NCI-H146 treated with DMSO at 0.1 percent for 48 hours (cell line): ENCODE data around the gene COPS3.
"Not testable (repeated sequence)": the region's sequence is repeated elsewhere in the genome, so short reads cannot be mapped to it uniquely, and the experiment has no call there.

ENCODE experiments used
- DNase-seq: peaks from one replicate; lab custom pipeline; 2025; ENCODE audit not compliant: unreplicated experiment; lab: John Stamatoyannopoulos, UW

The COPS3 gene

GRCh38 chr17:17303010-17303846 lies 22.2 kb upstream of the COPS3 start, which contains the start of gene NT5M:
Gene NT5M (plus strand): TSS chr17:17303373. CDS start chr17:17303551, 178 bp downstream.
- peak; percentile 51 for DNase-seq

GRCh38 chr17:17301659-17302058 lies 20.6 kb upstream of the COPS3 start:
- not testable (repeated sequence) for DNase-seq

DNA sequence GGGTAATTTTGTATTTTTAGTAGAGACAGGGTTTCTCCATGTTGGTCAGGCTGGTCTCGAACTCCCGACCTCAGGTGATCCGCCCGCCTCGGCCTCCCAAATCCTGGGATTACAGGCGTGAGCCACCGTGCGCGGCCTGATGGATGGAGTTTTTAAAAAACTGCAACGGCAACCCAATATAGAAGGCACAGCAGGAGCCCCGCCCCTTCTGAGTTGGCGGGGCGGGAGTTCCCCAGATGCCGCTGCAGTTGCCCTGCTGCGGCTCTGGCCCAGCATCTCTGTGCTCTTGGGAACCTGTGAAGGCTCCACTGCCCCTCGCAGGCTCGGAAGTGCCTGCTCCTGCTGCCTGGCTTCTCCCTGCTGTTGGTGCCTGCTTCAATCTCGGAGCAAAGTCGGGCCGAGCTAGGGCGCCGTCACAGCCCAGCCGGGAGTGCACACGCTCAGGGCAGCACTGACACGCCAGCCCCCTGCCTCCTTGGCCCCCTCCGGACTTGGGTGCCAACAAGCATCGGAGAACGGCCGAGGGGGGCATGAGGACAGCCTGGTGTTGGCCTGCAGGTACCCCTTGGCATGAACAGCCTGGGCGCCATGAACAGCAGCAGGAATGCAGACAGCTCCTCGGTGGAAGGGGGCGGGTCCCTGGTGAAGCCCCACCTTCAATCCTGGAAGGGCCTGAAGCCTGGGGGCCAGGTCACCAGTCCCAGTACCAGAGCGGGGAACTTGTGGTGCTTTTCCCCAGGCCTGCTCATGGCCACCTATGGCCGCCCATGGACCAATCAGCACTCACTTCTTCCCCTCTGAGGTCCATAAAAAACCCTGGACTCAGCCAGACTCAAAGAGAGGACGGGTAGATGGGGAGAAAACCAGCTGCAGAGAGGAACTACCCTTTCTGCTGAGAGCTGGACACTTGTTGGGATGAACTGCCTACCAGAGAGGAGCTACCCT lies 19.9 kb upstream of the COPS3 start:
- no peak for DNase-seq

GRCh38 chr17:17298108-17298507 lies 17.1 kb upstream of the COPS3 start:
- no peak for DNase-seq

DNA sequence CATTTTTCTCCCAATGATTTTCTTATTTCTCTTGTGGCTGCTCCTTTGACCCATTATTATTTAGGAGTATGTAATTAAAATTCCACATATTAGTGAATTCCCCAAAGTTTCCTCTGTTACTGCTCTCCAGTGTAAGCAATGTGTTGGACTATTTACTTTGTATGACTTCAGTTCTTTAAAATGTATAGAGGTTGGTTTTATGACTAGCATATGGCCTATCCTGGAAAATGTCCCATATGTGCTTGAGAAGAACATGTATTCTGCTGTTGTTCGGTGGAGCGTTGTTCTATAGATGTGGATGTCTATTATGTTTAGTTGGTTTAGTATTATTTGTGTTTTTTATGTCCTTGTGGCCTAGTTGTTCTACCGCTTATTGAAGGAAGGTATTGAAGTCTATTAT lies 16.2 kb upstream of the COPS3 start:
- DNase-seq, result no peak

- DNase-seq, result no peak
Measured at GRCh38 chr17:17295141-17295540, 14.1 kb upstream of the COPS3 start.

DNA sequence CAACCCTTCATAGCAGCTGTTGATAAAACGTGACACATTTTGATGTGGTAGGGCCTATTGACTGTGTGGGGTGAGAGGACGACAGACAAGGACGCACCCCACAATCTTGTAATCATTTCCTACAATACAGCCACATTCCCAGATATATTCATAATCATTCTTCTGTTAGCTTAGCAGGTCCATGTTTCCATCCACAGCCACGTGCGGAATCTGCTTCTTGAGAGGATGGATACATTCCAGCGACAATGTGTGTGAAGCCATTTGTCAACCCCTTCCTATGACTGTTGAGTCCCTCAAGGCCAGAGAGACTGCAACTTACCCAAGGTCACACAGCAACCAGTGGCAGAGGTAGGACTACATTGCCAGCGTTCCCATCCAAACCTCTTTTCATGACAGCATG lies 8.7 kb upstream of the COPS3 start:
- DNase-seq, result no peak

GRCh38 chr17:17289086-17289485 lies 8.0 kb upstream of the COPS3 start:
- DNase-seq, result no peak

- no peak for DNase-seq
Measured at GRCh38 chr17:17285951-17286350, 4.9 kb upstream of the COPS3 start.

GRCh38 chr17:17279316-17279715 lies 1.7 kb downstream of the COPS3 start:
- no peak for DNase-seq

DNA sequence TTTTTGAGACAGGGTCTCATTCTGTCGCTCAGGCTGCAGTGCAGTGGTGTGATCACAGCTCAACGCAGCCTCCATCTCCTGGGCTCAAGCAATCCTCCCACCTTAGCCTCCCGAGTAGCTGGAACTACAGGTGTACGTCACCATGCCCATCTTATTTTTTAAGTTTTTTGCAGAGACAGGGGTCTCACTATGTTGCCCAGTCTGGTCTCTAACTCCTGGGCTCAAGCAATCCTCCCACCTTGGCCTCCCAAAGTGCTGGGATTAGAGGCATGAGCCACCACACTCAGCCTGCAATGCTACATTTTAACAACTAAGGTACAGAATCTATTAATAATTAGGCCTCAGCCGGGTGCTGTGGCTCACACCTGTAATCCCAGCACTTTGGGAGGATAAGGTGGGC lies 3.6 kb downstream of the COPS3 start:
- DNase-seq, result not testable (repeated sequence)

GRCh38 chr17:17275971-17276370 lies 5.1 kb downstream of the COPS3 start:
- DNase-seq, result no peak

- no peak for DNase-seq
Measured at GRCh38 chr17:17269926-17270773, 10.9 kb downstream of the COPS3 start.

DNA sequence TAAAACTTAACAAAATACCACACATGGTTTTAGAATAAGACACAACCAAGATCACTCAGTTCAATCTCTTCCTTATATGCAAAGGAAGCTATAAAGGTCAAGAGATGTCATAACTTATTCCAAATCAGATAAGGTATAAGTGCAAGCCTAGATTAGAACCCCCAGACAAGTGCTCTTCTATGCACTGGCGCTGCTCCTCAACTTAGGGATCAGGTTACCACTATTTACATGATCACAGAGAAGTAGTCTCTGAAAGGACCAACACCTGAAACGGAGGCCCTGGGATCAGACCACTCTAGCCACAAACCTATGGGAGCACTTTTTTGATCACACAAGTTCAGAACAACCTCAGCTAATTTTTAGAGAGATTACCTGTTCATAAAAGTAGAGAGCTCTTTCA lies 16.6 kb downstream of the COPS3 start:
- no peak for DNase-seq

DNA sequence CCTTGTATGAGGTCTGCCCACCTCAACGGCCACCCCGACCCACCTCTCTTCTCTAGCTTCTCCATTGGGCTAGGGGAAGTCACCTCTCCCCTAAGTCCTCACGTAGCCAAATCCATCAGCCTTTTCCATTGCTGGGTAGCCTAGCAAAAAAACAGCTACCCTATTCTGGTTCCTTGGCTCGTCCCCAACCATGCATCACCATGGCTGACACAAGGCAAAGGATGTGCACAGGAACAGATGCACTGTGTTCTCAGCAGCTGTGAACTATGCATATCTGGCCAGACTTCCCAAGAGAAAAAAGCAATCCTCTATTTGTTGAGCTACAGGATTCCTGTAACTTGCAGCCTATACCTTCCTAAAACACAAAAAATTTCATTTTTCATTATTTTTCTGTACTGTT lies 22.0 kb downstream of the COPS3 start:
- no peak for DNase-seq

DNA sequence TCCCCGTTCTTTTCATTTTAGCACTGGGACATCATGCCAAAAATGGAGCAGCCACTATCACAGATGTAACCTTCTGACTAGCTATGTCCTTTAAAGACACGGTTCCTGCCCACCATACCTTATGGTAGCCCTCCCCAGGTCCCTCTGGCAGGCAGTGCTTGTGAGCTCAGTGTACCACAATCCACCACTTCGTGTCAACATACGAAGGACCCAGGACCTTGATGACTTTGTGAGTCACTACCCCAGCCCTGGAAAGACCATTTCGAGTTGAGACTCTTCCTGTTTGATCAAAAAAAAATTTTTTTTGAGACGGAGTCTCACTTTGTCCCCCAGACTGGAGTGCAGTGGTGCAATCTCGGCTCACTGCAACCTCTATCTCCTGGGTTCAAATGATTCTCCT lies 23.0 kb downstream of the COPS3 start:
- no peak for DNase-seq

- no peak for DNase-seq
Measured at GRCh38 chr17:17256316-17256715, 24.7 kb downstream of the COPS3 start.

- not testable (repeated sequence) for DNase-seq
Measured at GRCh38 chr17:17255689-17256088, 25.4 kb downstream of the COPS3 start.

GRCh38 chr17:17254036-17254435 lies 27.0 kb downstream of the COPS3 start:
- DNase-seq, result no peak

DNA sequence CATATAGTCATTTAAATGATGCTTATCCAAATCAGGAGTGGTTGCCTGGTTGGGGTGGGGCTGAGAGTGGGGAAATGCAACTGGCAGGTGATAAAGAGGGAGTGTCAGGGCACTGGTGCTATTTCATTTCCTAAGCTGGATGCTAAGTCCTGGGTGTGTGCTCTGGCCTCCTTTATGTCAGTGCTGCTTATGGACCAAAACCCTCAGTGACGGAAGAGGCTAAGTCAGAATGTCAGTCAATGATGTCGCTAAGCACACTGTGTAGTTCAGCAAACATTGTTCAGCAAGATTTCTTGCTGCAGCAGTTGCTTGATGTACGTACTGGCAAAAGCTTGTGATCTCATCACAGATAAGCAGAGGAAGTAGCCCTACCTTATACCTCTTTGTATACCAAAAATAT lies 27.6 kb downstream of the COPS3 start:
- no peak for DNase-seq

DNA sequence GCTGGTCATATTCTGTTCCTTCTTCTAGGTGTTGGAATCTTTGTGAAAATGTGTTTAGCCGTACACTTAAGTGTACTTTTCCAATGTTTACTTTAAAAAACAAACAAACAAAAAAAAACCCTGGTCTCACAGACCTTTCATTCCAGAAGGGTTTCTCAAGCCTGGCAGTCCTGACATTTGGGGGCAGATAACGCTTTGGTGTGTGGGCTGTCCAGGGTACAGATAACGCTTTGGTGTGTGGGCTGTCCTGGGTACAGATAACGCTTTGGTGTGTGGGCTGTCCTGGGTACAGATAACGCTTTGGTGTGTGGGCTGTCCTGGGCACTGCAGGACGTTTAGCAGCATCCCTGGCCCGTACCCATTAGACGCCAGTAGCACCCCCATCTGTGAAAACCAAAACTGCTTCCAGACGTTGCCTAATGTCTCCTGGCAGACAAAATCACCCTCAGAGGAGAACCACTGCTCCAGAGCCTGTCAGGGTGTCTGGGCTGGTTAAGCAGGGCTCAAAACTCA lies 28.8 kb downstream of the COPS3 start:
- DNase-seq, result no peak
